HepG2 (cell line): ENCODE measurements around the gene ACYP2. TPM values are rescaled to one million over a fixed set of nuclear protein-coding genes. Genes with fewer than 3 reads are reported as not detected.
A peak's percentile ranks its signal among the peaks of the same experiment; 100 is the strongest.

Experiments
- ATF7-NPFF ChIP-seq: sonication (generic); formaldehyde crosslinking; IDR thresholded peaks from 2 replicates; pipeline ENCODE4 v1.8.1; 2023; ENCODE audit warnings: mild to moderate bottlenecking, low read depth, missing genetic modification reagents, moderate library complexity
- BRD4 ChIP-seq: sonication (generic); formaldehyde crosslinking; IDR thresholded peaks from 2 replicates; pipeline ENCODE4 v1.4.0; 2020; ENCODE audit warnings: missing genetic modification reagents
- EED ChIP-seq: sonication (generic); formaldehyde crosslinking; IDR thresholded peaks from 2 replicates; pipeline ENCODE4 v1.5.0; 2020; ENCODE audit warnings: mild to moderate bottlenecking, missing genetic modification reagents
- EZH2 ChIP-seq: conservative IDR thresholded peaks from 2 replicates; pipeline ENCODE4 v1.6.1; 2012; ENCODE audit warnings: mild to moderate bottlenecking, low read depth, low read length, moderate library complexity
- FOXP4 ChIP-seq: sonication (generic); formaldehyde crosslinking; IDR thresholded peaks from 2 replicates; pipeline ENCODE4 v1.4.0; 2020; ENCODE audit warnings: missing genetic modification reagents
- FUBP1 ChIP-seq: sonication (generic); formaldehyde crosslinking; IDR thresholded peaks from 2 replicates; pipeline ENCODE4 v1.5.1; 2020; ENCODE audit warnings: missing genetic modification reagents, mild to moderate bottlenecking, borderline replicate concordance
- HDAC2 ChIP-seq: sonication (generic); formaldehyde crosslinking; IDR thresholded peaks from 2 replicates; pipeline ENCODE4 v1.4.0; 2020; ENCODE audit warnings: missing genetic modification reagents
- ISX ChIP-seq: sonication (generic); formaldehyde crosslinking; conservative IDR thresholded peaks from 2 replicates; pipeline ENCODE4 v1.5.0; 2020; ENCODE audit warnings: missing genetic modification reagents
- JUND ChIP-seq: sonication (generic); formaldehyde crosslinking; IDR thresholded peaks from 2 replicates; pipeline ENCODE4 v1.8.0; 2022; ENCODE audit warnings: mild to moderate bottlenecking, missing genetic modification reagents
- MAX ChIP-seq: IDR thresholded peaks from 2 replicates; pipeline ENCODE4 v1.6.1; 2012; ENCODE audit warnings: inconsistent platforms
- MLLT10 ChIP-seq: sonication (generic); formaldehyde crosslinking; IDR thresholded peaks from 2 replicates; pipeline ENCODE4 v1.4.0; 2020; ENCODE audit warnings: missing genetic modification reagents
- PAXIP1 ChIP-seq: sonication (generic); formaldehyde crosslinking; conservative IDR thresholded peaks from 2 replicates; pipeline ENCODE4 v1.4.0; 2020; ENCODE audit warnings: mild to moderate bottlenecking, missing genetic modification reagents, moderate library complexity
- PITX1 ChIP-seq: sonication (generic); formaldehyde crosslinking; IDR thresholded peaks from 2 replicates; pipeline ENCODE4 v1.5.1; 2020; ENCODE audit warnings: mild to moderate bottlenecking, missing genetic modification reagents
- SIN3B ChIP-seq: fragments of 150-350 bp; IDR thresholded peaks from 2 replicates; pipeline ENCODE4 v1.6.1; 2014; ENCODE audit warnings: low read length
- SMARCC2 ChIP-seq: fragments of 450-650 bp; IDR thresholded peaks from 2 replicates; pipeline ENCODE4 v1.6.1; 2017; ENCODE audit warnings: antibody characterized with exemption, mild to moderate bottlenecking
- TMF1 ChIP-seq: sonication (generic); formaldehyde crosslinking; IDR thresholded peaks from 2 replicates; pipeline ENCODE4 v1.8.1; 2022; ENCODE audit warnings: low read depth, missing genetic modification reagents
- ZBTB42 ChIP-seq: sonication (generic); formaldehyde crosslinking; IDR thresholded peaks from 2 replicates; pipeline ENCODE4 v1.5.0; 2020; ENCODE audit warnings: mild to moderate bottlenecking, missing genetic modification reagents
- ZBTB7A ChIP-seq: sonication (generic); formaldehyde crosslinking; IDR thresholded peaks from 2 replicates; pipeline ENCODE4 v1.8.0; 2022; ENCODE audit warnings: mild to moderate bottlenecking, missing genetic modification reagents
- ZFYVE20 ChIP-seq: sonication (generic); formaldehyde crosslinking; IDR thresholded peaks from 2 replicates; pipeline ENCODE4 v1.8.0; 2023; ENCODE audit warnings: low read depth, mild to moderate bottlenecking, moderate library complexity, missing genetic modification reagents, borderline replicate concordance
- ZMYM3 ChIP-seq: sonication (generic); formaldehyde crosslinking; IDR thresholded peaks from 2 replicates; pipeline ENCODE4 v1.5.1; 2020; ENCODE audit warnings: mild to moderate bottlenecking, missing genetic modification reagents
- ZNF256 ChIP-seq: sonication (generic); formaldehyde crosslinking; conservative IDR thresholded peaks from 2 replicates; pipeline ENCODE4 v1.4.0; 2020; ENCODE audit warnings: missing genetic modification reagents
- ZNF460 ChIP-seq: sonication (generic); formaldehyde crosslinking; IDR thresholded peaks from 2 replicates; pipeline ENCODE4 v1.5.1; 2020; ENCODE audit warnings: missing genetic modification reagents, mild to moderate bottlenecking, borderline replicate concordance
- ZNF543 ChIP-seq: sonication (generic); formaldehyde crosslinking; IDR thresholded peaks from 2 replicates; pipeline ENCODE4 v1.4.0; 2020; ENCODE audit warnings: mild to moderate bottlenecking, missing genetic modification reagents
- ZNF777 ChIP-seq: sonication (generic); formaldehyde crosslinking; IDR thresholded peaks from 2 replicates; pipeline ENCODE4 v1.4.0; 2020; ENCODE audit warnings: missing genetic modification reagents
- polyA plus RNA-seq, 8 experiments: library from polyadenylated mRNA; depleted of rRNA in 3 of 8; stranded (reverse) in 7 of 8; unstranded in 1 of 8; fragments of >200 nt; fragmentation: Illumina TruSeq in 4 of 8; extraction: Trizol in 4 of 8; gene quantifications; 2 replicates each; pipeline versions ENCODE4 v1.2.1 to v1.2.3, GENCODE V29; 2011 to 2016; ENCODE audit warnings: low read depth in 4 of 8, missing spikeins in 1 of 8, mixed read lengths in 1 of 8; ENCODE audit not compliant: insufficient read depth in 1 of 8
- total RNA-seq, 5 experiments: library from RNA; depleted of rRNA; stranded (reverse); fragments of >200 nt; fragmentation: Illumina TruSeq; extraction: Trizol; gene quantifications; 2 replicates each; pipeline ENCODE4 v1.2.3, GENCODE V29; 2016; ENCODE audit warnings: low read depth in 1 of 5

ACYP2 gene
- total and polyA plus RNA-seq, 2 of the 13 experiments (the other 11 are each of a cell fraction or from before 2014, with no cell fraction given), result 12.3 to 12.7 TPM

GRCh38 chr2:54330162-54330925 lies 214.9 kb downstream of the ACYP2 start (continued):
- TF ChIP-seq ZFYVE20 (CRISPR knock-in tag), result peak; percentile 91; the same call in 1 of the 2 replicates
- TF ChIP-seq PAXIP1 (CRISPR knock-in tag), result peak; percentile 40; the same call in 1 of the 2 replicates
- peak; percentile 94 for TF ChIP-seq ZNF256
- peak; percentile 47; the same call in 1 of the 2 replicates for TF ChIP-seq FUBP1 (CRISPR knock-in tag)
- TF ChIP-seq ATF7-NPFF (CRISPR knock-in tag), result peak; percentile 93
- TF ChIP-seq MAX, result peak; percentile 98
- peak; percentile 73 for TF ChIP-seq FOXP4 (CRISPR knock-in tag)
- peak; percentile 43; the same call in 1 of the 2 replicates for TF ChIP-seq SIN3B
- no peak for TF ChIP-seq ZMYM3 (CRISPR knock-in tag)
- TF ChIP-seq SMARCC2, result no peak
- no peak for TF ChIP-seq ZBTB7A
- TF ChIP-seq PITX1 (CRISPR knock-in tag), result peak; percentile 37; the same call in 1 of the 2 replicates
- TF ChIP-seq HDAC2 (CRISPR knock-in tag), result peak; percentile 72
- no peak for TF ChIP-seq MLLT10 (CRISPR knock-in tag)
- peak; percentile 91 for TF ChIP-seq ZBTB42 (CRISPR knock-in tag)
- peak; percentile 84 for TF ChIP-seq EED
- 0 out of 2 replicates have a peak, but pooled peaks have one; percentile 69 for TF ChIP-seq TMF1 (CRISPR knock-in tag)
- TF ChIP-seq ZNF777 (CRISPR knock-in tag), result peak; percentile 98
- peak; percentile 25; the same call in 1 of the 2 replicates for TF ChIP-seq JUND (CRISPR knock-in tag)
- TF ChIP-seq EZH2, result no peak
- TF ChIP-seq ZNF543 (CRISPR knock-in tag), result peak; percentile 96; the same call in 1 of the 2 replicates
- TF ChIP-seq ISX (CRISPR knock-in tag), result no peak
- no peak for TF ChIP-seq ZNF460 (CRISPR knock-in tag)
- peak; percentile 83 for TF ChIP-seq BRD4 (CRISPR knock-in tag)
